Metanephros (tissue), 2 donors: ENCODE results near the gene PPP6R3. TPM values are rescaled to one million over a fixed set of nuclear protein-coding genes. Genes with fewer than 3 reads are reported as not detected.

Source experiments
- small RNA-seq: library from RNA; depleted of rRNA; stranded (forward); fragments of <200 nt; gene quantifications from one replicate; pipeline ENCODE3, GENCODE V24; 2014; ENCODE audit warnings: low replicate concordance
- total RNA-seq: library from RNA; depleted of rRNA; stranded (reverse); fragments of >200 nt; gene quantifications from one replicate; pipeline ENCODE4 v1.2.3, GENCODE V29; 2014

Gene PPP6R3
- total RNA-seq, result 206 TPM

GRCh38 chr11:68460741-68461574, at the start of gene PPP6R3:
Gene PPP6R3 (plus strand): TSS chr11:68460752. CDS start chr11:68537665, 76,913 bp downstream.

Small RNA genes lying within 50 kb of the gene (small RNA-seq; reads per million reads assigned to genes)
- gene NDUFA3P2, result not detected

Other genes starting within 250 kb of the PPP6R3 start
- gene KMT5B, start 247.5 kb upstream of the PPP6R3 start, total RNA-seq, result 47.3 TPM
- 17.6 TPM for gene C11orf24, start 188.8 kb upstream of the PPP6R3 start, total RNA-seq
- 72.8 TPM for gene LRP5, start 148.2 kb upstream of the PPP6R3 start, total RNA-seq
- gene GAL, start 223.8 kb downstream of the PPP6R3 start, total RNA-seq, result not detected